Naive thymus-derived CD4-positive, alpha-beta T cell (primary cell): ENCODE measurements around the gene YPEL1. TPM values are rescaled to one million over a fixed set of nuclear protein-coding genes. Genes with fewer than 3 reads are reported as not detected.
"Not testable (repeated sequence)": the region's sequence is repeated elsewhere in the genome, so short reads cannot be mapped to it uniquely, and the experiment has no call there.

ENCODE experiments used
- ATAC-seq: fragments of 150-1000 bp; cut with Tn5 transposase; 2 replicates; pipeline ENCODE4 v1.10.0; 2021; ENCODE audit warnings: mild to moderate bottlenecking, moderate library complexity
- CTCF ChIA-PET: fragments of 350-600 bp; sonication (Branson Sonifier 250); formaldehyde crosslinking; loops from one replicate; lab custom pipeline; 2021; ENCODE audit warnings: antibody characterized with exemption; lab: Charles Lee
- POLR2A ChIA-PET: fragments of 350-600 bp; sonication (Branson Sonifier 250); formaldehyde crosslinking; loops from one replicate; lab custom pipeline; 2021; ENCODE audit warnings: antibody characterized with exemption, inconsistent platforms; lab: Charles Lee
- DNase-seq, 9 donors: peaks; one replicate each; pipeline versions ENCODE4 v3.0.0 to v3.0.0-alpha.2; 2020 to 2022; ENCODE audit warnings: mixed read lengths in 1 of 9
- H3K27ac ChIP-seq: one replicate; pipeline ENCODE4 v1.7.0; 2013; ENCODE audit warnings: mild to moderate bottlenecking, low read depth, low read length, moderate library complexity
- H3K27me3 ChIP-seq, 2 donors: one replicate each; pipeline ENCODE4 v1.7.0; 2013; ENCODE audit warnings: low read length in 2 of 2, mild to moderate bottlenecking in 2 of 2, moderate library complexity in 2 of 2; ENCODE audit not compliant: control insufficient read depth in 2 of 2, insufficient read depth in 2 of 2
- H3K36me3 ChIP-seq, 3 experiments: 1 replicate in 2 of 3; 2 replicates in 1 of 3; pipeline ENCODE4 v1.7.0; 2013; ENCODE audit warnings: low read length in 3 of 3, mild to moderate bottlenecking in 3 of 3, moderate library complexity in 1 of 3; ENCODE audit not compliant: insufficient read depth in 3 of 3, control insufficient read depth in 2 of 3
- H3K4me1 ChIP-seq, 2 donors: one replicate each; pipeline ENCODE4 v1.7.0; 2013; ENCODE audit warnings: low read length in 2 of 2, mild to moderate bottlenecking in 2 of 2, moderate library complexity in 1 of 2; ENCODE audit not compliant: control insufficient read depth in 2 of 2, insufficient read depth in 2 of 2
- H3K4me3 ChIP-seq: 2 replicates; pipeline ENCODE4 v1.7.0; 2013; ENCODE audit warnings: mild to moderate bottlenecking, low read length
- H3K9me3 ChIP-seq, 3 experiments: 1 replicate in 2 of 3; 2 replicates in 1 of 3; pipeline ENCODE4 v1.7.0; 2013; ENCODE audit warnings: low read length in 3 of 3; ENCODE audit not compliant: control insufficient read depth in 2 of 3
- H3K27ac Mint-ChIP-seq, 9 donors: one replicate each; pipeline ENCODE4 v1.8.0; 2020 to 2022; ENCODE audit warnings: mixed read lengths in 9 of 9, mild to moderate bottlenecking in 8 of 9, moderate library complexity in 5 of 9, inconsistent platforms in 2 of 9
- H3K27me3 Mint-ChIP-seq, 5 donors: one replicate each; pipeline ENCODE4 v1.8.0; 2021 to 2022; ENCODE audit warnings: mixed read lengths in 5 of 5, mild to moderate bottlenecking in 1 of 5
- H3K36me3 Mint-ChIP-seq, 5 donors: one replicate each; pipeline ENCODE4 v1.8.0; 2020 to 2022; ENCODE audit warnings: mixed read lengths in 5 of 5, mild to moderate bottlenecking in 3 of 5, inconsistent platforms in 1 of 5
- H3K4me1 Mint-ChIP-seq, 7 donors: one replicate each; pipeline ENCODE4 v1.8.0; 2020 to 2022; ENCODE audit warnings: mixed read lengths in 7 of 7, mild to moderate bottlenecking in 3 of 7, inconsistent platforms in 1 of 7
- H3K4me3 Mint-ChIP-seq, 10 donors: one replicate each; pipeline ENCODE4 v1.8.0; 2020 to 2022; ENCODE audit warnings: mild to moderate bottlenecking in 10 of 10, mixed read lengths in 10 of 10, moderate library complexity in 6 of 10, inconsistent platforms in 2 of 10
- H3K9me3 Mint-ChIP-seq, 11 donors: one replicate each; pipeline ENCODE4 v1.8.0; 2020 to 2022; ENCODE audit warnings: mixed read lengths in 11 of 11, mild to moderate bottlenecking in 4 of 11, inconsistent platforms in 1 of 11, moderate library complexity in 1 of 11
- intact Hi-C, 2 donors: fragments of 100-400 bp; cut with micrococcal nuclease; formaldehyde crosslinking; loops; one replicate each; pipeline ENCODE4 v1.15.1; 2023
- polyA plus RNA-seq, 2 donors: library from polyadenylated mRNA; unstranded; fragments of 300-500 nt; fragmentation: Illumina TruSeq; gene quantifications; one replicate each; pipeline ENCODE4 v1.2.3, GENCODE V29; 2021
- total RNA-seq, 6 experiments: library from RNA in 5 of 6; stranded (reverse) in 5 of 6; gene quantifications; 1 replicate in 5 of 6; 2 replicates in 1 of 6; pipeline ENCODE4 v1.2.3 and lab custom pipeline; 2021 to 2026

YPEL1 gene
- total and polyA plus RNA-seq, 7 experiments from 2014 or later: 1.5 to 9.5 (median 3.6) TPM

- Mint-ChIP-seq H3K4me1 (peaks cover 0 to 2% (median 0%) of the 10 kb centered on the region in 7 donors), H3K27ac (peak overlapping the region in 1 of 9 donors; percentile 6), H3K27me3 (peaks cover 0 to 2% (median 0%) of the 10 kb centered on the region in 5 donors), H3K36me3 (no peaks in the 10 kb centered on the region), H3K4me3 (no peak overlapping the region), H3K9me3 (no peaks in the 10 kb centered on the region)
- Histone ChIP-seq H3K9me3 (no peaks in the 10 kb centered on the region), H3K27me3 (no peaks in the 10 kb centered on the region), H3K27ac (no peak overlapping the region), H3K4me3 (no peak overlapping the region), H3K4me1 (no peaks in the 10 kb centered on the region), H3K36me3 (no peaks in the 10 kb centered on the region)
- ATAC-seq (no peak), DNase-seq (no peak)
- CTCF ChIA-PET: interaction anchor here (0.6 to 1.7 kb wide), 4 partner anchors 11 to 263 kb away, joined by 3 to 5 read pairs (median 3); partner anchors contain the start of gene YPEL1
- intact Hi-C loops: loop anchor here in 1 of 2 donors (10.0 kb wide), 1 partner anchor 46 kb away; no protein-coding TSS in a partner anchor
- POLR2A ChIA-PET: no interaction called here
These were observed 16.6 kb downstream of the YPEL1 start for GRCh38 chr22:21719024-21719423.

- ChIA-PET POLR2A (no interaction called here), CTCF (interaction anchor here (0.6 to 1.7 kb wide), 2 partner anchors 96 to 219 kb away, joined by 3 read pairs; no protein-coding TSS in a partner anchor)
- Histone ChIP-seq H3K36me3 (no peaks in the 10 kb centered on the region), H3K4me1 (peaks cover 0 to under 1% of the 10 kb centered on the region in 2 donors), H3K9me3 (no peaks in the 10 kb centered on the region), H3K4me3 (no peak overlapping the region), H3K27me3 (no peaks in the 10 kb centered on the region), H3K27ac (no peak overlapping the region)
- H3K4me3 Mint-ChIP-seq: no peak overlapping the region
- H3K4me1 Mint-ChIP-seq: peaks cover 0 to 1% (median under 1%) of the 10 kb centered on the region in 7 donors
- intact Hi-C loops: loop anchor here in 1 of 2 donors (10.0 kb wide), 1 partner anchor 46 kb away; no protein-coding TSS in a partner anchor
- no peak for ATAC-seq
- DNase-seq: no peak
- H3K9me3 Mint-ChIP-seq: no peaks in the 10 kb centered on the region
- H3K27me3 Mint-ChIP-seq: peaks cover 0 to 2% (median 0%) of the 10 kb centered on the region in 5 donors
- no peaks in the 10 kb centered on the region for H3K36me3 Mint-ChIP-seq
- H3K27ac Mint-ChIP-seq: no peak overlapping the region
These were observed 17.1 kb downstream of the YPEL1 start for GRCh38 chr22:21718499-21718898.

- DNase-seq, ATAC-seq, H3K4me1 ChIP-seq, POLR2A ChIA-PET, CTCF ChIA-PET, H3K4me3 ChIP-seq, H3K4me1 Mint-ChIP-seq, H3K27me3 Mint-ChIP-seq, H3K9me3 ChIP-seq, H3K9me3 Mint-ChIP-seq, H3K27ac ChIP-seq, H3K36me3 ChIP-seq, H3K36me3 Mint-ChIP-seq, H3K27me3 ChIP-seq, H3K4me3 Mint-ChIP-seq, H3K27ac Mint-ChIP-seq: not testable (repeated sequence)
- intact Hi-C loops: loop anchor here in 1 of 2 donors (10.0 kb wide), 1 partner anchor 48 kb away; no protein-coding TSS in a partner anchor
These were observed 19.0 kb downstream of the YPEL1 start for GRCh38 chr22:21716395-21717122.

GRCh38 chr22:21714786-21715185, 20.8 kb downstream of the YPEL1 start:
- H3K4me1 Mint-ChIP-seq: peaks cover 0 to 6% (median 5%) of the 10 kb centered on the region in 7 donors
- CTCF ChIA-PET: interaction anchor here (0.6 kb wide), 1 partner anchor 148 kb away, joined by 4 read pairs; no protein-coding TSS in a partner anchor
- peaks cover 0 to 2% (median 0%) of the 10 kb centered on the region in 5 donors for H3K27me3 Mint-ChIP-seq
- no peak overlapping the region for H3K27ac ChIP-seq
- no peaks in the 10 kb centered on the region for H3K27me3 ChIP-seq
- no peak for ATAC-seq
- H3K27ac Mint-ChIP-seq: no peak overlapping the region
- no peaks in the 10 kb centered on the region for H3K9me3 Mint-ChIP-seq
- peaks cover 0 to 4% (median 0%) of the 10 kb centered on the region in 5 donors for H3K36me3 Mint-ChIP-seq
- H3K4me3 Mint-ChIP-seq: no peak overlapping the region
- POLR2A ChIA-PET: interaction anchor here (0.6 kb wide), 1 partner anchor 11 kb away, joined by 3 read pairs; no protein-coding TSS in a partner anchor
- no peaks in the 10 kb centered on the region for H3K9me3 ChIP-seq
- no peak for DNase-seq
- no peak overlapping the region for H3K4me3 ChIP-seq
- H3K36me3 ChIP-seq: no peaks in the 10 kb centered on the region
- peaks cover 0 to 4% of the 10 kb centered on the region in 2 donors for H3K4me1 ChIP-seq
- intact Hi-C loops: loop anchor here (5.0 to 10.0 kb wide), 2 partner anchors 50 to 223 kb away; no protein-coding TSS in a partner anchor

GRCh38 chr22:21714059-21714770, 21.4 kb downstream of the YPEL1 start:
- DNase-seq (no peak), ATAC-seq (no peak)
- H3K27me3 Mint-ChIP-seq: peaks cover 0 to 2% (median 0%) of the 10 kb centered on the region in 5 donors
- peaks cover 0 to 4% (median 0%) of the 10 kb centered on the region in 5 donors for H3K36me3 Mint-ChIP-seq
- H3K9me3 Mint-ChIP-seq: no peaks in the 10 kb centered on the region
- Histone ChIP-seq H3K9me3 (no peaks in the 10 kb centered on the region), H3K27ac (no peak overlapping the region), H3K27me3 (no peaks in the 10 kb centered on the region), H3K36me3 (no peaks in the 10 kb centered on the region), H3K4me3 (no peak overlapping the region), H3K4me1 (peaks cover 0 to 4% of the 10 kb centered on the region in 2 donors)
- peak overlapping the region in 1 of 9 donors; percentile 56 for H3K27ac Mint-ChIP-seq
- peaks cover 0 to 6% (median 5%) of the 10 kb centered on the region in 7 donors for H3K4me1 Mint-ChIP-seq
- H3K4me3 Mint-ChIP-seq: no peak overlapping the region
- ChIA-PET CTCF (interaction anchor here (0.7 to 1.2 kb wide), 3 partner anchors 127 to 240 kb away, joined by 3 to 5 read pairs (median 3); partner anchors contain the start of gene PPM1F), POLR2A (no interaction called here)
- intact Hi-C loops: loop anchor here (5.0 to 10.0 kb wide), 2 partner anchors 51 to 223 kb away; no protein-coding TSS in a partner anchor

GRCh38 chr22:21713428-21714058, 22.1 kb downstream of the YPEL1 start:
- Histone ChIP-seq H3K27me3 (no peaks in the 10 kb centered on the region), H3K9me3 (no peaks in the 10 kb centered on the region), H3K36me3 (no peaks in the 10 kb centered on the region), H3K4me3 (no peak overlapping the region), H3K27ac (no peak overlapping the region), H3K4me1 (peaks cover 0 to 4% of the 10 kb centered on the region in 2 donors)
- Mint-ChIP-seq H3K27ac (no peak overlapping the region), H3K4me1 (peaks cover 0 to 6% (median 5%) of the 10 kb centered on the region in 7 donors), H3K27me3 (no peaks in the 10 kb centered on the region), H3K9me3 (no peaks in the 10 kb centered on the region), H3K36me3 (peaks cover 0 to 4% (median 0%) of the 10 kb centered on the region in 5 donors), H3K4me3 (peak overlapping the region in 5 of 10 donors; percentile 39 to 66 (median 50))
- peak; percentile 26 for ATAC-seq
- ChIA-PET CTCF (interaction anchor here (0.7 to 1.2 kb wide), 3 partner anchors 128 to 241 kb away, joined by 3 to 5 read pairs (median 3); partner anchors contain the start of gene PPM1F), POLR2A (no interaction called here)
- intact Hi-C loops: loop anchor here (1.0 to 10.0 kb wide), 6 partner anchors 13 to 239 kb away; partner anchors contain the start of genes PPM1F (in 2 of the 2) and YPEL1 (in 1 of the 2)
- DNase-seq: peak in 1 of 9 donors; percentile 11
